ENCODE measurements around the gene TMEM270.

TMEM270 gene

GRCh38 chr7:73887762-73888161 lies 26.8 kb downstream of the TMEM270 start:
- DNase-seq (ENCODE audit: low spot score) = no peak

- DNase-seq (ENCODE audit: low spot score) = no peak
Measured at GRCh38 chr7:73888959-73889358, 28.0 kb downstream of the TMEM270 start.

- DNase-seq (ENCODE audit: low spot score) = no peak
Measured at GRCh38 chr7:73890555-73891147, 29.7 kb downstream of the TMEM270 start.

- no peak for DNase-seq (ENCODE audit: low spot score)
Measured at GRCh38 chr7:73891178-73891885, 30.4 kb downstream of the TMEM270 start.

GRCh38 chr7:73892003-73892999 lies 31.3 kb downstream of the TMEM270 start:
- no peak for DNase-seq (ENCODE audit: low spot score)

- DNase-seq (ENCODE audit: low spot score) = no peak
Measured at GRCh38 chr7:73893342-73894101, 32.6 kb downstream of the TMEM270 start.

GRCh38 chr7:73894166-73894565 lies 33.2 kb downstream of the TMEM270 start:
- no peak for DNase-seq (ENCODE audit: low spot score)

GRCh38 chr7:73894733-73895551 lies 34.0 kb downstream of the TMEM270 start:
- DNase-seq (ENCODE audit: low spot score) = no peak

- DNase-seq (ENCODE audit: low spot score) = no peak
Measured at GRCh38 chr7:73895626-73896025, 34.7 kb downstream of the TMEM270 start.

GRCh38 chr7:73896454-73896853 lies 35.5 kb downstream of the TMEM270 start:
- DNase-seq (ENCODE audit: low spot score) = no peak

GRCh38 chr7:73899731-73900142 lies 38.8 kb downstream of the TMEM270 start:
- DNase-seq (ENCODE audit: low spot score) = no peak

- no peak for DNase-seq (ENCODE audit: low spot score)
Measured at GRCh38 chr7:73900286-73900685, 39.3 kb downstream of the TMEM270 start.

- DNase-seq (ENCODE audit: low spot score) = no peak
Measured at GRCh38 chr7:73901231-73901822, 40.4 kb downstream of the TMEM270 start.

- no peak for DNase-seq (ENCODE audit: low spot score)
Measured at GRCh38 chr7:73901823-73902597, 41.1 kb downstream of the TMEM270 start.

- no peak for DNase-seq (ENCODE audit: low spot score)
Measured at GRCh38 chr7:73903321-73904218, 42.6 kb downstream of the TMEM270 start.

- DNase-seq (ENCODE audit: low spot score) = no peak
Measured at GRCh38 chr7:73904219-73905137, 43.5 kb downstream of the TMEM270 start.

- no peak for DNase-seq (ENCODE audit: low spot score)
Measured at GRCh38 chr7:73905360-73905759, 44.4 kb downstream of the TMEM270 start.

- no peak for DNase-seq (ENCODE audit: low spot score)
Measured at GRCh38 chr7:73906874-73907273, 45.9 kb downstream of the TMEM270 start.
